GM12878 (cell line): Measurements from ENCODE around the gene TARP.

ENCODE experiments used
- BACH1 ChIP-seq: fragments of 450-650 bp; IDR thresholded peaks from 2 replicates; pipeline ENCODE4 v1.6.1; 2017; ENCODE audit warnings: mild to moderate bottlenecking, borderline replicate concordance
- BMI1 ChIP-seq: fragments of 450-650 bp; IDR thresholded peaks from 2 replicates; pipeline ENCODE4 v1.6.1; 2016; ENCODE audit warnings: mild to moderate bottlenecking, moderate library complexity, borderline replicate concordance
- CHD2 ChIP-seq: IDR thresholded peaks from 2 replicates; pipeline ENCODE4 v1.6.1; 2011; ENCODE audit warnings: low read depth, low read length, improper control_type of control experiment, borderline replicate concordance
- CUX1 ChIP-seq: IDR thresholded peaks from 2 replicates; pipeline ENCODE4 v1.6.1; 2012; ENCODE audit warnings: improper control_type of control experiment, low read depth, low read length; ENCODE audit not compliant: insufficient replicate concordance
- DPF2 ChIP-seq: fragments of 450-650 bp; IDR thresholded peaks from 2 replicates; pipeline ENCODE4 v1.6.1; 2017; ENCODE audit warnings: mild to moderate bottlenecking
- ESRRA ChIP-seq: IDR thresholded peaks from 2 replicates; pipeline ENCODE4 v1.6.1; 2012; ENCODE audit warnings: mild to moderate bottlenecking, low read length, improper control_type of control experiment
- GATAD2B ChIP-seq: fragments of 450-650 bp; conservative IDR thresholded peaks from 2 replicates; pipeline ENCODE4 v1.6.1; 2017; ENCODE audit warnings: low read depth, mild to moderate bottlenecking, moderate library complexity
- IRF4 ChIP-seq: IDR thresholded peaks from 2 replicates; pipeline ENCODE4 v1.6.1; 2011; ENCODE audit warnings: low read depth, low read length
- MEF2A ChIP-seq: IDR thresholded peaks from 2 replicates; pipeline ENCODE4 v1.6.1; 2011; ENCODE audit warnings: low read depth, mild to moderate bottlenecking, low read length, moderate library complexity; ENCODE audit not compliant: insufficient read depth
- MEF2B ChIP-seq: fragments of 450-650 bp; IDR thresholded peaks from 2 replicates; pipeline ENCODE4 v1.6.1; 2018; ENCODE audit warnings: mild to moderate bottlenecking, moderate library complexity; ENCODE audit not compliant: partially characterized antibody, poor library complexity, severe bottlenecking
- MLLT1 ChIP-seq: fragments of 450-650 bp; IDR thresholded peaks from 2 replicates; pipeline ENCODE4 v1.6.1; 2016; ENCODE audit warnings: mild to moderate bottlenecking
- MYB ChIP-seq: fragments of 150-350 bp; IDR thresholded peaks from 2 replicates; pipeline ENCODE4 v1.6.1; 2014; ENCODE audit warnings: mild to moderate bottlenecking, low read depth, low read length, borderline replicate concordance
- NFIC ChIP-seq: IDR thresholded peaks from 2 replicates; pipeline ENCODE4 v1.6.1; 2012; ENCODE audit warnings: low read depth, mild to moderate bottlenecking, inconsistent platforms, low read length, moderate library complexity
- RBBP5 ChIP-seq: fragments of 200-600 bp; sonication (generic); conservative IDR thresholded peaks from 2 replicates; pipeline ENCODE4 v1.6.1; 2016
- SKIL ChIP-seq: fragments of 450-650 bp; IDR thresholded peaks from 2 replicates; pipeline ENCODE4 v1.6.1; 2017; ENCODE audit warnings: mild to moderate bottlenecking, low read depth, inconsistent platforms; ENCODE audit not compliant: poor library complexity, severe bottlenecking
- SMAD1 ChIP-seq: fragments of 450-650 bp; IDR thresholded peaks from 2 replicates; pipeline ENCODE4 v1.6.1; 2018; ENCODE audit warnings: mild to moderate bottlenecking, low read depth; ENCODE audit not compliant: partially characterized antibody
- TCF12 ChIP-seq: IDR thresholded peaks from 2 replicates; pipeline ENCODE4 v1.6.1; 2011; ENCODE audit warnings: low read depth, mild to moderate bottlenecking, low read length
- ZNF207 ChIP-seq: fragments of 450-650 bp; IDR thresholded peaks from 2 replicates; pipeline ENCODE4 v1.6.1; 2014; ENCODE audit warnings: antibody characterized with exemption, mild to moderate bottlenecking, borderline replicate concordance

TARP gene

GRCh38 chr7:38232502-38233366, 40.7 kb downstream of the TARP start (continued):
- no peak for TF ChIP-seq SKIL
- TF ChIP-seq ZNF207 = 0 out of 2 replicates have a peak, but pooled peaks have one; percentile 12
- peak; percentile 57; the same call in 1 of the 2 replicates for TF ChIP-seq BACH1
- TF ChIP-seq SMAD1 = no peak
- TF ChIP-seq MEF2A = no peak
- TF ChIP-seq BMI1 = peak; percentile 28; the same call in 1 of the 2 replicates
- peak; percentile 61; the same call in 1 of the 2 replicates for TF ChIP-seq MYB
- TF ChIP-seq IRF4 = no peak
- peak; percentile 78 for TF ChIP-seq DPF2
- peak; percentile 57 for TF ChIP-seq GATAD2B
- TF ChIP-seq ESRRA = no peak
- TF ChIP-seq CUX1 = no peak
- 0 out of 2 replicates have a peak, but pooled peaks have one; percentile 32 for TF ChIP-seq NFIC
- TF ChIP-seq TCF12 = peak; percentile 53; the same call in 1 of the 2 replicates
- TF ChIP-seq MEF2B = peak; percentile 64
- TF ChIP-seq MLLT1 = peak; percentile 87
- TF ChIP-seq RBBP5 = no peak
- peak; percentile 39; the same call in 1 of the 2 replicates for TF ChIP-seq CHD2
